ENCODE data around the gene GPATCH1. TPM values are rescaled to one million over a fixed set of nuclear protein-coding genes. Genes with fewer than 3 reads are reported as not detected.
"Not testable (repeated sequence)": the region's sequence is repeated elsewhere in the genome, so short reads cannot be mapped to it uniquely, and the experiment has no call there.

The GPATCH1 gene
- total RNA-seq, 1 donor from 2014 or later, result 8.7 TPM

DNA sequence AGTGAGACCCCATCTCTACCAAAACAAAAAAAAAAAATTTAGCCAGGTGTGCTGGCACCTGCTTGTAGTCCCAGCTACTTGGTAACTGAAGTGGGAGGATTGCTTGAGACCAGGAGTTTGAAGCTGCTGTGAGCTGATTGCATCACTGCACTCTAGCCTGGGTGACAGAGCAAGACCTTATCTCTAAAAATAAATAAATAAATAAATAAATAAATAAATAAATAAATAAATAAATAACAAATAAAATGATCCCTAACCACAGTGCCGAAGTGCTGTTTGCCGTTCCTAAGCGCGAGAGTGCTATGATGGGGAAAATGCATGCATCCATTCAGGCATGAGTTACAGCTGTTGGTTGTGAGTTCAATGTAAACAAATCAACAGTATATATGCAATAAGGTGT, 78.2 kb downstream of the GPATCH1 start:
- peaks cover 2% of the 10 kb centered on the region for H3K4me1 Mint-ChIP-seq (ENCODE audit: unreplicated experiment)
- no peak overlapping the region for H3K4me3 Mint-ChIP-seq (ENCODE audit: unreplicated experiment)
- TF ChIP-seq, protein P1, sequence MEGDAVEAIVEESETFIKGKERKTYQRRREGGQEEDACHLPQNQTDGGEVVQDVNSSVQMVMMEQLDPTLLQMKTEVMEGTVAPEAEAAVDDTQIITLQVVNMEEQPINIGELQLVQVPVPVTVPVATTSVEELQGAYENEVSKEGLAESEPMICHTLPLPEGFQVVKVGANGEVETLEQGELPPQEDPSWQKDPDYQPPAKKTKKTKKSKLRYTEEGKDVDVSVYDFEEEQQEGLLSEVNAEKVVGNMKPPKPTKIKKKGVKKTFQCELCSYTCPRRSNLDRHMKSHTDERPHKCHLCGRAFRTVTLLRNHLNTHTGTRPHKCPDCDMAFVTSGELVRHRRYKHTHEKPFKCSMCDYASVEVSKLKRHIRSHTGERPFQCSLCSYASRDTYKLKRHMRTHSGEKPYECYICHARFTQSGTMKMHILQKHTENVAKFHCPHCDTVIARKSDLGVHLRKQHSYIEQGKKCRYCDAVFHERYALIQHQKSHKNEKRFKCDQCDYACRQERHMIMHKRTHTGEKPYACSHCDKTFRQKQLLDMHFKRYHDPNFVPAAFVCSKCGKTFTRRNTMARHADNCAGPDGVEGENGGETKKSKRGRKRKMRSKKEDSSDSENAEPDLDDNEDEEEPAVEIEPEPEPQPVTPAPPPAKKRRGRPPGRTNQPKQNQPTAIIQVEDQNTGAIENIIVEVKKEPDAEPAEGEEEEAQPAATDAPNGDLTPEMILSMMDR (IDR thresholded peaks at IDR 0.05; ENCODE audit: unreplicated experiment), result no peak
- no peaks in the 10 kb centered on the region for H3K9me3 Mint-ChIP-seq (ENCODE audit: unreplicated experiment)
- H3K27ac Mint-ChIP-seq (ENCODE audit: unreplicated experiment), result no peak overlapping the region
- no peak for DNase-seq (ENCODE audit: low spot score)
- peaks cover 8% of the 10 kb centered on the region for H3K27me3 Mint-ChIP-seq (ENCODE audit: unreplicated experiment)
- H3K36me3 Mint-ChIP-seq (ENCODE audit: low read depth, unreplicated experiment), result peaks cover 3% of the 10 kb centered on the region

DNA sequence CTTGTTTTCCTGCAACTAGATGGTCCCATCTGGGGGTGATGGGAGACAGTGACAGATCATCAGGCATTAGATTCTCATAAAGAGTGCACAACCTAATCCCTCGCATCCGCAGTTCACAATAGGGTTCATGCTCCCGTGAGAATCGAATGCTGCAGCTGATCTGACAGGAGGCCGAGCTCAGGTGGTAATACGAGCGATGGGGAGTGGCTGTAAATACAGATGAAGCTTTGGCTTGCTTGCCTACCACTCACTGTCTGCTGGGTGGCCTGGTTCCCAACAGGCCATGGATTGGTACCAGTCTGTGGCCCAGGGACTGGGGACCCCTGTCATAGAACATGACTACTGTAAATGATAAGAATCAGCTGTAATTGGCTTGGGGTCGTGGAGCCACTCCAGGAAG, 78.9 kb downstream of the GPATCH1 start:
- H3K36me3 Mint-ChIP-seq (ENCODE audit: low read depth, unreplicated experiment), result peaks cover 4% of the 10 kb centered on the region
- H3K27me3 Mint-ChIP-seq (ENCODE audit: unreplicated experiment), result peaks cover 9% of the 10 kb centered on the region
- H3K27ac Mint-ChIP-seq (ENCODE audit: unreplicated experiment), result no peak overlapping the region
- DNase-seq (ENCODE audit: low spot score), result no peak
- H3K4me3 Mint-ChIP-seq (ENCODE audit: unreplicated experiment), result no peak overlapping the region
- H3K9me3 Mint-ChIP-seq (ENCODE audit: unreplicated experiment), result no peaks in the 10 kb centered on the region
- TF ChIP-seq, protein P1 (IDR thresholded peaks at IDR 0.05; ENCODE audit: unreplicated experiment), result no peak
- H3K4me1 Mint-ChIP-seq (ENCODE audit: unreplicated experiment), result peaks cover 2% of the 10 kb centered on the region

DNA sequence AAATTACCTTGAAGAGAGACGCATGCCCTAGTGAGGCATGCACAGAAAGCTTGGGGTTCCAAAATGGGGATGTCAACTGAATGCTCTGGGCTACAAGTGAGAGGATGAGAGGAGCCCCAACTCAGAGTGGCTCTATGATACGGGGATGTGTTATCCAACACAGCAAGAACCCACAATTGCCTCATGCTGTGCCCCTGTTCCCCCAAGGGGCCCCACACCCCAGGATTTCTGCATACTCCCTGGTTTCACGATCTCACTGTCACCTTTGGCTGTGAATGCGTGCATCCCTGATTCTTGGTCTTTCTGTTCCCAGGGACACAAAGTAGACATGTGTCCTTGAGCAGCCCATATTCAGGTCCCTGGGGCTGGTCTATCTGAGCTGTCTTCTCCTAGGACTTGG, 80.2 kb downstream of the GPATCH1 start:
- no peak for DNase-seq (ENCODE audit: low spot score)
- Mint-ChIP-seq H3K27ac (ENCODE audit: unreplicated experiment) (no peak overlapping the region), H3K36me3 (ENCODE audit: low read depth, unreplicated experiment) (peaks cover 4% of the 10 kb centered on the region), H3K27me3 (ENCODE audit: unreplicated experiment) (peaks cover 9% of the 10 kb centered on the region), H3K4me3 (ENCODE audit: unreplicated experiment) (no peak overlapping the region), H3K9me3 (ENCODE audit: unreplicated experiment) (no peaks in the 10 kb centered on the region), H3K4me1 (ENCODE audit: unreplicated experiment) (peaks cover 2% of the 10 kb centered on the region)
- TF ChIP-seq, protein P1 (IDR thresholded peaks at IDR 0.05; ENCODE audit: unreplicated experiment), result no peak

DNA sequence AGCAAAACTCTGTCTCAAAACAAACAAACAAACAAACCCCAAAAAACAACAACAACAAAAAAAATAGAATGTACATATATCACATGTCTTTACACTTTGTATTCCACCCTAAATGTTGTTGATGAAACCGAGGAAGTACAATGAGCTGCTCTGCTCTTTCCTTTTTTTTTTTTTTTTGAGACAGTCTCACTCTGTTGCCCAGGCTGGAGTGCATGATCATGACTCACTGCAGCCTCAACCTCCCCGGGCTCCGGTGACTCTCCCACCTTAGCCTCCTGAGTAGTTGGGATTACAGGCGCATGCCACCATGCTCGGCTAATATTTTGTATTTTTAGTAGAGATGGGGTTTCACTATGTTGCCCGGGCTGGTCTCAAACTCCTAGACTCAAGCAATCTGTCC, 82.5 kb downstream of the GPATCH1 start:
- Mint-ChIP-seq H3K27me3 (ENCODE audit: unreplicated experiment) (peaks cover 9% of the 10 kb centered on the region), H3K4me1 (ENCODE audit: unreplicated experiment) (no peaks in the 10 kb centered on the region), H3K27ac (ENCODE audit: unreplicated experiment) (no peak overlapping the region), H3K9me3 (ENCODE audit: unreplicated experiment) (no peaks in the 10 kb centered on the region), H3K4me3 (ENCODE audit: unreplicated experiment) (no peak overlapping the region), H3K36me3 (ENCODE audit: low read depth, unreplicated experiment) (peaks cover 4% of the 10 kb centered on the region)
- TF ChIP-seq, protein P1 (IDR thresholded peaks at IDR 0.05; ENCODE audit: unreplicated experiment), result no peak
- no peak for DNase-seq (ENCODE audit: low spot score)

DNA sequence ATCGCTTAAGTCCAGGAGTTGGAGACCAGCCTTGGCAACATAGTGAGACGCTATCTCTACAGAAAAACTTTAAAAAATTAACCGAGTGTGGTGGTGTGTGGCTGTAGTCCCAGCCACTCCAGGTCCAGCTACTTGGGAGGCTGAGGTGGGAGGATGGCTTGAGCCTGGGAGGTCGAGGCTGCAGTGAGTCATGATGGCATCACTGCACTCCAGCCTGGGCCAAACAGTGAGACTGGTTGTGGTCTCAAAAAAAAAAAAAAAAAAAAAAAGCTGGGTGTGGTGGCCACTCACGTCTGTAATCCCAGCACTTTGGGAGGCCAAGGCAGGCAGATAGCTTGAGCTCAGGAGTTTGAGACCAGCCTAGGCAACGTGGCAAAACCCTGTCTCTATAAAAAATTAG, 85.1 kb downstream of the GPATCH1 start:
- H3K4me1 Mint-ChIP-seq (ENCODE audit: unreplicated experiment); DNase-seq (ENCODE audit: low spot score); H3K27me3 Mint-ChIP-seq (ENCODE audit: unreplicated experiment); H3K4me3 Mint-ChIP-seq (ENCODE audit: unreplicated experiment); H3K27ac Mint-ChIP-seq (ENCODE audit: unreplicated experiment); H3K36me3 Mint-ChIP-seq (ENCODE audit: low read depth, unreplicated experiment); H3K9me3 Mint-ChIP-seq (ENCODE audit: unreplicated experiment): not testable (repeated sequence)

DNA sequence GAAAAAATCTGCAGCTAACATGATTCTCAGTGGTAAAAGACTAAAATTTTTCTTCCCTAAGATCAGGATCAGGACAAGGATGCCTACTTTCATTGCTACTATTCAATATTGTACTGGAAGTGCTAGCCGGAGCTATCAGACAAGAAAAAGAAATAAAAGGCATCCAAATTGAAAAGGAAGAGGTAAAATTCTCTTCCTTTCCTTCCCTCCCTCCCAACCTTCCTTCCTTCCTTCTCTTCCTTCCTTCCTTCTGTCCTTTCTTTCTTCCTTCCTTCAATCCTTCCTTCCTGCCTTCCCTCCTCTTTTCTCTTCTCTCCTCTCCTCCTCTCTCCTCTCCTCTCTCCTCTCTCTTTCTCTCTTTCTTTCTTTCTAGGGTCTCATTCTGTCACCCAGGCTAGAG, 86.5 kb downstream of the GPATCH1 start:
- no peak overlapping the region for H3K27ac Mint-ChIP-seq (ENCODE audit: unreplicated experiment)
- no peaks in the 10 kb centered on the region for H3K9me3 Mint-ChIP-seq (ENCODE audit: unreplicated experiment)
- H3K4me3 Mint-ChIP-seq (ENCODE audit: unreplicated experiment), result no peak overlapping the region
- H3K27me3 Mint-ChIP-seq (ENCODE audit: unreplicated experiment), result peaks cover 4% of the 10 kb centered on the region
- no peak for DNase-seq (ENCODE audit: low spot score)
- H3K4me1 Mint-ChIP-seq (ENCODE audit: unreplicated experiment), result no peaks in the 10 kb centered on the region
- peaks cover 4% of the 10 kb centered on the region for H3K36me3 Mint-ChIP-seq (ENCODE audit: low read depth, unreplicated experiment)
- TF ChIP-seq, protein P1 (IDR thresholded peaks at IDR 0.05; ENCODE audit: unreplicated experiment), result no peak

All from endothelial cell (in vitro differentiated cells).